A549 (cell line): Measurements from ENCODE around the gene RPS6KA2.

Experiments
- CEBPB ChIP-seq, 2 experiments: fragments of >200 bp in 1 of 2; sonication (Bioruptor Twin) in 1 of 2; formaldehyde crosslinking in 1 of 2; IDR thresholded peaks; 2 replicates each; pipeline ENCODE4 v1.6.1; 2012 to 2016
- CTCF ChIP-seq: fragments of >200 bp; sonication (Bioruptor Twin); formaldehyde crosslinking; IDR thresholded peaks from 3 replicates; pipeline ENCODE4 v1.5.1; 2016
- EHMT2 ChIP-seq: fragments of 200-600 bp; sonication (generic); IDR thresholded peaks from 2 replicates; pipeline ENCODE4 v1.6.1; 2016; ENCODE audit warnings: antibody characterized with exemption, low read depth, mild to moderate bottlenecking, moderate library complexity
- HES2 ChIP-seq: fragments of >200 bp; sonication (Bioruptor Twin); formaldehyde crosslinking; IDR thresholded peaks from 2 replicates; pipeline ENCODE4 v1.6.1; 2016
- POLR2A ChIP-seq: IDR thresholded peaks from 2 replicates; pipeline ENCODE4 v1.6.1; 2012; ENCODE audit warnings: mild to moderate bottlenecking, low read length
- REST ChIP-seq: fragments of 200-600 bp; sonication (generic); IDR thresholded peaks from 2 replicates; pipeline ENCODE4 v1.6.1; 2016; ENCODE audit warnings: antibody characterized with exemption, mild to moderate bottlenecking, moderate library complexity
- USF2 ChIP-seq: fragments of 450-650 bp; IDR thresholded peaks from 2 replicates; pipeline ENCODE4 v1.6.1; 2014; ENCODE audit warnings: antibody characterized with exemption
- ZNF302 ChIP-seq: fragments of 250-450 bp; sonication (Bioruptor Pico); IDR thresholded peaks from 2 replicates; pipeline ENCODE4 v1.9.0; 2021; ENCODE audit warnings: inconsistent platforms, mild to moderate bottlenecking, moderate library complexity

- TF ChIP-seq EHMT2: no peak
- TF ChIP-seq HES2: no peak
- no peak for TF ChIP-seq CTCF
- TF ChIP-seq USF2: no peak
- TF ChIP-seq CEBPB (IDR thresholded peaks at IDR 0.05): no peak
- no peak for TF ChIP-seq POLR2A
- TF ChIP-seq REST: no peak
- no peak for TF ChIP-seq ZNF302 (CRISPR knock-in tag)
These were observed 55.9 kb downstream of the RPS6KA2 start for GRCh38 chr6:166570929-166571713.
